LNCAP (cell line): ENCODE data around the gene FAXDC2.

ENCODE experiments used
- CTCF ChIP-seq: fragments of 450-650 bp; IDR thresholded peaks from 2 replicates; pipeline ENCODE4 v1.5.1; 2017; ENCODE audit warnings: mild to moderate bottlenecking

The FAXDC2 gene

DNA sequence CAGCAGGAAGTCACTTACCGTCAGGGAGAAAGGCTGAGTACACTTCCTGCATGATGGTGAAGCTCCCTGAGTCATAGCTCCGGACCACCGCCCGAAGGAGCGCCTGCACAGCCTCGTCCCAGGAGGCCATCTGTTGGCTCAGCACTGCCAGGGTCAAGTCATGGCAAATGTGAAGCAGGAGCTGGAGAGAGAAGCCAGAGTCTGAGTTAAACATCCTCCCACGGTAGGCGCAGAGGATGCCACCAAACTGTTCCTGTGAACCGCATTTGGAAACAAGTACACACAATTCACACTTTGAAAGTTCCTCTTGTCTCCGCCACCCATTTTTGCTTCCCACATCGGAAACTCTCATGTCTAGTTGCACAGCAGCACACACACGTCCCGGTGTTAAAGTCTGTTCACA is 42.0 kb upstream of the FAXDC2 start:
- TF ChIP-seq CTCF, result no peak

DNA sequence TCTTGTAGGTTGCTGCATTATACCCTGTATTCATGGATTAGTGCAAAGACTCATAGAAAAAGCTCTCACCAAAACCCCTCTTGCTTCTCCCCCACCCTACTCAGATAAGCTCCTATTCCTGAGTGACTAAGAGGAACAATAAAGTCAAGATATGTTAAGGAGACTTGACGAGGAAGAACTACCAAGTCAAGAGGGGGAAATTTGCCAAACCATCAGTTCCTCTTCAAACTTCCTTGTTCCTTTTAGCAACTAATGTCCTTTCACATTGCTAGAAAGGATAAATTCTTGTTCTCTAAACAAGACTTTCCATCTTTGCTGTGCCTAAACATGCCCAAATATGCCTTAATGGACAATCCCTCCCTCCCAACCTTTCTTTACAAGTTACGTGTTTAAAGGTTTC is 35.0 kb upstream of the FAXDC2 start:
- TF ChIP-seq CTCF, result no peak

DNA sequence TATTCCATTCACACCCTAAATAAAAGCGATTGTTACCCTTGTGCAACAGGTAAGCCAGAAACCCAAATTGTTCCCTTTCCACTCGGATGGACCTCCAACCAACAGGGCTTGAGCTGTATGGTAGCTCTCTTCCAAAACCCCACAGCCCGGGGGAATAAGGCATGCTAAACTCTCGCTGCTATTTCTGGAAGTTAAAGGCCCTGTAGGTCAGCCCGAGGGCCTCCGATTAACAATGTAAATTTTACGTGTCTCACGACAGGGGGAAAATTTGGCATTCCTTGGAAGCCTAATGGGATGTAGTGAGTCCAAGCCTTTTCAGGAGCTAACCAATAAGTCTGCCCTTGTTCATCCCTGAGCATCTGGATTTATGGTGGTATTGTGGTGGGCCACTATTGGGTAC is 34.0 kb upstream of the FAXDC2 start:
- no peak for TF ChIP-seq CTCF

DNA sequence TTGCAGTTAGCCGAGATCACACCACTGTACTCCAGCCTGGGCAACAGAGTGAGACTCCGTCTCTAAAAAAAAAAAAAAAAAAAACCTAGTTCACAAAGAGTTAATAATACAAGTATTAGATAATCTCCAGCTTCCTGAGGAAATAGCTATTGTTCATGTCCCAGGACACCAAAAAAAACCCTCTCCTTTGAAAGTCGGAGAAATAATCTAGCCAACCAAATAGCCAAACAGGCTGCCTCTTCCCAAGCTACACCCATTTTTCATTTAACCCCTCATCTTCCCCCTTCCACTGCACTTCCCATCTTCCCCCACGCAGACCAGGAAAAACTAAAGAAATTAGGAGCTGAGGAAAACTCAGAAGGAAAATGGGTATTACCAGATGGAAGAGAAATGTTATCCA is 31.6 kb upstream of the FAXDC2 start:
- no peak for TF ChIP-seq CTCF

GRCh38 chr5:154878642-154879335 is 28.4 kb upstream of the FAXDC2 start:
- no peak for TF ChIP-seq CTCF

DNA sequence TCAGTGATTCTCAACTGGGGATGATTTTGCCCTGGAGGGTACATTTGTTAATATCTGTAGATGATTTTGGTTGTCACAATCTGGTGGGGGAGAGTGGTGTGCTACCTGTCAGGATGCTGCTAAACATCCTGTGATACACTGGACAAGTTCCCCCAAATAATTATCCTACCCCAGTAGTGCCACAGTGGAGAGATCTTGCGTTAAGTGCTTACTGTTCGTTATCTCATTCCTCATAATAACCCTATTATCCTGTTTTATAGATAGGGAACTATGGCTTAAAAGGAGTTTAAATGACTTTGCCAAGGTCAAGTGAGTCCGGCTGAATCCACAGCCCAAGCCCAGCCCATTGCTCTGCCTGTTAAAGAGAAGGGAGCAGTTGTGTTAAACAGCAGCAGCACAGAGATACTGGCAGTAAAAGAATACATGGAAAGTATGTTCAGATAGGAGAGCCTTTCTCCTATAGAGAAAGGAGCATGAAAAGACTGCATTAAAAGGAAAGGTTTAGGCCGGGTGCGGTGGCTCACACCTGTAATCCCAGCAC is 23.5 kb upstream of the FAXDC2 start:
- no peak for TF ChIP-seq CTCF

GRCh38 chr5:154871734-154872133 is 21.3 kb upstream of the FAXDC2 start:
- TF ChIP-seq CTCF, result no peak

GRCh38 chr5:154868702-154869101 is 18.3 kb upstream of the FAXDC2 start:
- no peak for TF ChIP-seq CTCF
